Measurements from ENCODE around the gene UBE4B.
"Not testable (repeated sequence)": the region's sequence is repeated elsewhere in the genome, so short reads cannot be mapped to it uniquely, and the experiment has no call there.

The UBE4B gene

GRCh38 chr1:10106756-10107475 is 74.2 kb downstream of the UBE4B start:
- Histone ChIP-seq H3K9me3 (ENCODE audit: control insufficient read depth, low read length) (no peaks in the 10 kb centered on the region), H3K4me2 (ENCODE audit: low read length) (no peak overlapping the region), H3K27ac (no peak overlapping the region), H3K79me2 (peaks cover 4% of the 10 kb centered on the region), H3K4me1 (no peaks in the 10 kb centered on the region), H2AFZ (no peak overlapping the region), H3K27me3 (ENCODE audit: control insufficient read depth, insufficient read depth, low read length) (no peaks in the 10 kb centered on the region), H3K36me3 (ENCODE audit: control insufficient read depth, insufficient read depth, low read length) (no peaks in the 10 kb centered on the region), H3K4me3 (ENCODE audit: low read depth, low read length) (no peak overlapping the region), H3K9ac (no peak overlapping the region)
- TF ChIP-seq CTCF (IDR thresholded peaks at IDR 0.05): no peak

- not testable (repeated sequence) for H3K9me3 ChIP-seq (ENCODE audit: control insufficient read depth, low read length); H3K4me1 ChIP-seq; H3K36me3 ChIP-seq (ENCODE audit: control insufficient read depth, insufficient read depth, low read length); H3K4me3 ChIP-seq (ENCODE audit: low read depth, low read length); H3K27ac ChIP-seq; H2AFZ ChIP-seq; H3K79me2 ChIP-seq; H3K27me3 ChIP-seq (ENCODE audit: control insufficient read depth, insufficient read depth, low read length); H3K9ac ChIP-seq; H3K4me2 ChIP-seq (ENCODE audit: low read length)
Observed at GRCh38 chr1:10107476-10107847, 74.7 kb downstream of the UBE4B start.

- no peaks in the 10 kb centered on the region for H3K27me3 ChIP-seq (ENCODE audit: control insufficient read depth, insufficient read depth, low read length)
- H3K79me2 ChIP-seq: peaks cover 4% of the 10 kb centered on the region
- TF ChIP-seq CTCF (IDR thresholded peaks at IDR 0.05): no peak
- H3K27ac ChIP-seq: peak overlapping the region; percentile 19
- no peak overlapping the region for H3K4me2 ChIP-seq (ENCODE audit: low read length)
- no peaks in the 10 kb centered on the region for H3K36me3 ChIP-seq (ENCODE audit: control insufficient read depth, insufficient read depth, low read length)
- no peaks in the 10 kb centered on the region for H3K4me1 ChIP-seq
- no peak overlapping the region for H3K9ac ChIP-seq
- H2AFZ ChIP-seq: no peak overlapping the region
- no peaks in the 10 kb centered on the region for H3K9me3 ChIP-seq (ENCODE audit: control insufficient read depth, low read length)
- no peak overlapping the region for H3K4me3 ChIP-seq (ENCODE audit: low read depth, low read length)
Observed at GRCh38 chr1:10108134-10108663, 75.4 kb downstream of the UBE4B start.

- Histone ChIP-seq H3K79me2 (peaks cover 4% of the 10 kb centered on the region), H3K4me3 (ENCODE audit: low read depth, low read length) (no peak overlapping the region), H3K36me3 (ENCODE audit: control insufficient read depth, insufficient read depth, low read length) (no peaks in the 10 kb centered on the region), H3K27ac (no peak overlapping the region), H3K9ac (no peak overlapping the region), H3K4me2 (ENCODE audit: low read length) (no peak overlapping the region), H3K27me3 (ENCODE audit: control insufficient read depth, insufficient read depth, low read length) (no peaks in the 10 kb centered on the region), H3K4me1 (no peaks in the 10 kb centered on the region), H2AFZ (no peak overlapping the region), H3K9me3 (ENCODE audit: control insufficient read depth, low read length) (no peaks in the 10 kb centered on the region)
- TF ChIP-seq CTCF (IDR thresholded peaks at IDR 0.05): no peak
Observed at GRCh38 chr1:10108948-10109708, 76.4 kb downstream of the UBE4B start.

GRCh38 chr1:10113501-10113900 is 80.7 kb downstream of the UBE4B start:
- Histone ChIP-seq H3K36me3 (ENCODE audit: control insufficient read depth, insufficient read depth, low read length) (no peaks in the 10 kb centered on the region), H2AFZ (no peak overlapping the region)

More at GRCh38 chr1:10113501-10113900, 80.7 kb downstream of the UBE4B start:
- H3K9me3 ChIP-seq (ENCODE audit: control insufficient read depth, low read length): no peaks in the 10 kb centered on the region
- no peak overlapping the region for H3K4me2 ChIP-seq (ENCODE audit: low read length)
- TF ChIP-seq CTCF (IDR thresholded peaks at IDR 0.05): no peak
- H3K27ac ChIP-seq: no peak overlapping the region
- H3K4me1 ChIP-seq: peaks cover 3% of the 10 kb centered on the region
- H3K9ac ChIP-seq: no peak overlapping the region
- H3K4me3 ChIP-seq (ENCODE audit: low read depth, low read length): no peak overlapping the region
- H3K79me2 ChIP-seq: no peaks in the 10 kb centered on the region
- no peaks in the 10 kb centered on the region for H3K27me3 ChIP-seq (ENCODE audit: control insufficient read depth, insufficient read depth, low read length)
